Epithelial cell of proximal tubule (primary cell): ENCODE measurements around the gene ADCK2. TPM values are rescaled to one million over a fixed set of nuclear protein-coding genes. Genes with fewer than 3 reads are reported as not detected.
"Not testable (repeated sequence)": the region's sequence is repeated elsewhere in the genome, so short reads cannot be mapped to it uniquely, and the experiment has no call there.

Experiments used
- DNase-seq: peaks from one replicate; pipeline ENCODE4 v3.0.0-alpha.2; 2011; ENCODE audit warnings: low read depth
- H3K4me3 ChIP-seq: 2 replicates; pipeline ENCODE4 v1.5.1; 2011; ENCODE audit warnings: low read depth, mild to moderate bottlenecking, low read length
- total RNA-seq: library from RNA; depleted of rRNA; stranded (reverse); fragments of >200 nt; gene quantifications from 2 replicates; pipeline ENCODE4 v1.2.3, GENCODE V29; 2015
- TF ChIP-seq, protein P1 (sequence below): conservative IDR thresholded peaks from 2 replicates; pipeline ENCODE4 v1.5.1; 2012; ENCODE audit warnings: low read depth, mild to moderate bottlenecking, low read length

ADCK2 gene
- total RNA-seq, 1 donor from 2014 or later, result 36.8 TPM

DNA sequence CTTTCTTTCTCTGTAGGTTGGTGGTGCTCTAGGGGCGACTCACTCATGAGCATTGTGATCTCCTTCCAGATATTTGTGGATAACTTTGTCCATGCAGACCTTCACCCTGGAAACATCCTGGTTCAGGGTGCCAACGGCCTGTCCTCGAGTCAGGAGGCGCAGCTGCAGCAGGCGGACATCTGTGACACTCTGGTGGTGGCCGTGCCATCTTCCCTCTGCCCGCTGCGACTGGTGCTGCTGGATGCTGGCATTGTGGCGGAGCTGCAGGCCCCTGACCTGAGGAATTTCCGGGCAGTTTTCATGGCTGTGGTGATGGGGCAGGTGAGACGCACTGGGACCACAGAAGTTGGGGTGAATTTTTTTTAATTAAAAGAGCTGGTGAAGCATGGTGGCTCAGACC is 14.2 kb downstream of the ADCK2 start:
- TF ChIP-seq, protein P1, sequence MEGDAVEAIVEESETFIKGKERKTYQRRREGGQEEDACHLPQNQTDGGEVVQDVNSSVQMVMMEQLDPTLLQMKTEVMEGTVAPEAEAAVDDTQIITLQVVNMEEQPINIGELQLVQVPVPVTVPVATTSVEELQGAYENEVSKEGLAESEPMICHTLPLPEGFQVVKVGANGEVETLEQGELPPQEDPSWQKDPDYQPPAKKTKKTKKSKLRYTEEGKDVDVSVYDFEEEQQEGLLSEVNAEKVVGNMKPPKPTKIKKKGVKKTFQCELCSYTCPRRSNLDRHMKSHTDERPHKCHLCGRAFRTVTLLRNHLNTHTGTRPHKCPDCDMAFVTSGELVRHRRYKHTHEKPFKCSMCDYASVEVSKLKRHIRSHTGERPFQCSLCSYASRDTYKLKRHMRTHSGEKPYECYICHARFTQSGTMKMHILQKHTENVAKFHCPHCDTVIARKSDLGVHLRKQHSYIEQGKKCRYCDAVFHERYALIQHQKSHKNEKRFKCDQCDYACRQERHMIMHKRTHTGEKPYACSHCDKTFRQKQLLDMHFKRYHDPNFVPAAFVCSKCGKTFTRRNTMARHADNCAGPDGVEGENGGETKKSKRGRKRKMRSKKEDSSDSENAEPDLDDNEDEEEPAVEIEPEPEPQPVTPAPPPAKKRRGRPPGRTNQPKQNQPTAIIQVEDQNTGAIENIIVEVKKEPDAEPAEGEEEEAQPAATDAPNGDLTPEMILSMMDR, result no peak
- H3K4me3 ChIP-seq, result no peak overlapping the region
- no peak for DNase-seq

DNA sequence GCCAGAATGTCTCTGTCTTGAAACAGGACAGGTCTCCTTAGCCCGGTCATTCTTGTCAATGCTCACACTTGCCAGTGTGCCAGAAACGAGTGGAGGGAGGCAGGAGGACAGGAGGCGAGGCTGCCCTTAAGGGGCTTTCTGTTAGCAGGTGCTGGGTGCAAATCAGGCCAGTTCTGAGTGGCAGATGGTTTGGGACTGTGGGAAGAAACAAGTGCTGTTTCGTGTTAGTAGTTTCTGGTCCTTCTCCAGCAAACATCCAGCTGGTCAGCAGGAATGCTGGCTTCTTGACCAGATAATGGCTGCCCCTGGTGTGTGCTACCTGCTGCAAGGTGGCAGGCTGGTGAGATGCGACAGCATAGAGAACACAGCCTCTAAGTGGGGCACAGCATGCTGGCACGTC is 15.6 kb downstream of the ADCK2 start:
- DNase-seq, result no peak
- H3K4me3 ChIP-seq, result no peak overlapping the region
- TF ChIP-seq, protein P1, result no peak

DNA sequence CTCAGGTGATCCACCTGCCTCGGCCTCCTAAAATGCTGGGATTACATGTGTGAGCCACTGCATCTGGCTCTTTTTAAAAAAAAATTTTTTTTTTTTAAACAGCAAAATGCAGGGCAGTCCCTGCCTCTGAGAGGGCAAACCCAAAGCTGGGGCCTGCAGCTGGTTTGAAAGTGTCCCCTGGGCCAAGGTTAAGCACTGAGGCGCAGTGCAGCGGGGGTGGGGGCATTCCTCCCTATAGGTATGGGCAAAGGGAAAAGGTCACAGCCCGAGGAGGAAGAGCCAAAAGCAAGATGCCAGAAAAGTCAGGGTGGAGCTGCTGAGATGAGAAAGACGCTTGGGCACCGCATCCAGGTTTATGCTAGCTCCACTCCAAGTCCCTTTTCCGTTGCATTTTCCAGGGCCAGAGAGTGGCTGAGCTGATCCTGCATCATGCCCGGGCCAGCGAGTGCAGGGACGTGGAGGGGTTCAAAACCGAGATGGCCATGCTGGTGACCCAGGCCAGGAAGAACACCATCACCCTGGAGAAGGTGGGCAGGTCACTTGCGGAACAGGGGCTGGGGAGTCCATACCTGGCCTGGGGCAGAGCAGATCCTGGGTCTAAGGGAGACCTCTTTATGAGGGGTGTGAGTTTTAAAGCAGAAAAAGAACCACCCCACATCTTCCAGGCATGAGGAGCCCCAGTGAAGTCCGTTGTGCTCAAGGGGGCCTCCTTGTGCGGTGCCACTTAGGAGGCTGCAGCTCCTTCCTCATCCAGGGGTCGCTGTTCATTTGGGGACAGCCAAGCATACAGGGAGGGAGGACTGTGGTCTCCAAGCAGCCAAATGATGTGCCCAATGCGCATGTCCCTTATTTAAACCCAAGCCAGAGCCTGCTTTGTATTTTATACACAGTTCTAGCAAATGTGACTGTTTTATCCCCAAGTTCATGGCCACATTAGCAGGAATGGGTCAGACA is 16.7 kb downstream of the ADCK2 start:
- TF ChIP-seq, protein P1, result no peak

DNA sequence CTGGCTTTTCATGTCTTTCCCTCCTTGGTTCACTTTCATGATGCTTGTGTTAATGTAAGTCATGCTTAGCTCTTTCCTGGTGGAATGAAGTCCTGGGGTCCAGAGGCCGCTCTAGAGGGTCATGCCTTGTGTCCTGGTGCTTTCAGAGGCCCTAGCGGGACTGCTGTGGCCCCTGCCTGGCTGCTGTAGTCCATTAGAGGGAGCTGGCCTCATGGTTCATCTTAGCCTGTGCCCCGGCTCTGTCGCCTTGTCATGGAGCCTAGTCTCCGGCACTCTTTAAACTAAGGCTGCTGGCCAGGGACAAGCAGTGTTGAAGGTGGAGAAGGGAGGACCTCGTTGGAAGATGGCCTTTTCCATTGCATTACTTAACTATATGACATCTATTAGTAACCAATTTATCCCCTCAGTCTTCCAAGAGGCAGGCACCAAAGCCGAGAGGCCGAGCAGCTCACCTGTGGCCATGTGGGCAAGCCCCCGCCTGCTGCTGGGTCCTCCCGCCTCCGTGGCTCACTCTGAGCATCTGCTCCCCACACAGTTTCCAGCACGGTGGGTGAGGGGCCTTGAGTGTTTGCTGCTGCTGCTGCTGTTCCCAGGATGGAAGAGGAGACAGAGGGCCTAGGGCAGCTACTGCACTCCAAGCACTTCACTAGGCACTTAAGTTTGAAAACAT is 18.8 kb downstream of the ADCK2 start:
- no peak for DNase-seq
- no peak overlapping the region for H3K4me3 ChIP-seq
- TF ChIP-seq, protein P1, result peak; percentile 20

More for the DNA sequence above, 16.7 kb downstream of the ADCK2 start:
- H3K4me3 ChIP-seq, result no peak overlapping the region
- no peak for DNase-seq

DNA sequence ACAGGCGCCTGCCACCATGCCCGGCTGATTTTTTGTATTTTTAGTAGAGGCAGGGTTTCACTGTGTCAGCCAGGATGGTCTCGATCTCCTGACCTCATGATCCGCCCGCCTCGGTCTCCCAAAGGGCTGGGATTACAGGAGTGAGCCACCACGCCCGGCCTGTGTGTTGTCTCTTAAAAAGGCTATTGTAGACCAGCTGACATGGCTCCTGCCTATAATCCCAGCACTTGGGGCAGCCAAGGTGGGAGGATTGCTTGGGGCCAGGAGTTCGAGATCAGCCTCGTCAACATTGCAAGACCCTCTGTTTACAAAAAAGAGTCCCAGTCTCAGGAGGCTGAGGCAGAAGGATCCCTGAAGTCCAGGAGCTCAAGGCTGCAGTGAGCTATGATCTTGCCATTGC is 21.1 kb downstream of the ADCK2 start:
- not testable (repeated sequence) for H3K4me3 ChIP-seq, DNase-seq

DNA sequence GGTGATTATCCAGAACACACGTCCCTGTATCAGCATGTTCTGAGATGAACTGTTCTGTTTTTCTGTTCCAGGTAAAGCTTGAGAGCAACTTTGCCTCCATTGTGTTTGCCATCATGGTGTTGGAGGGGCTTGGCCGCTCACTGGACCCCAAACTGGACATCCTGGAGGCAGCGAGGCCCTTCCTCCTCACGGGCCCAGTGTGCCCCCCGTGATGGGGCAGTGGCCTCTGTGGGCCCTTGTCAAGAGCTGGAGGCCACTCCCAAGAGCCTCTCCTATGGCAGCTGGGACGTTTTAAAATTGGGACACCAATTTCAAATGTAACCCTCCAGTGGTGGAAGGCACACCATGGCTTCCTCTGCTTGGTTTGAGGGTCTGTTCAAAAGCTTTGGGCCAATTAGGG is 21.8 kb downstream of the ADCK2 start:
- H3K4me3 ChIP-seq, result no peak overlapping the region
- TF ChIP-seq, protein P1, result no peak
- DNase-seq, result no peak

DNA sequence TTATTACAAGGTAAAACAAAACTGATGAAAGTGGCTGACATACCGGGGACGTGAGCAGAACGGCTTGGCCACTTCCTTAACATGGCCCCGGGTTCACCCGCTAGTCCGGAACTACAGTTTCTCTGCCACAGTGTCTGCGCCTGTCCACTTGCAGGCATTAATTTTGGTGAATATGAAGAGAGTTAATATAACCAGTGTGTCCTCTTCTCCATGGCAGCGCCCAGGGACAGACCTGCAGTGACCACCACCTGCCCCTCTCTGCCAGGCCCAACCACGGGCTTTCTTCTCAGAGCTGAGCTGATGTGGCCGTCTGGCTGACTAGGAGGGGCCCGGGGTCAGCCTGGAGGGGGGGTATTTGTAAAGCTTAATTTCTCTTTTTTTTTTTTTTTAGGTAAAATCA is 22.6 kb downstream of the ADCK2 start:
- TF ChIP-seq, protein P1, result no peak
- no peak overlapping the region for H3K4me3 ChIP-seq
- DNase-seq, result no peak
